IMR-90 (cell line): ENCODE data around the gene RGS12. TPM values are rescaled to one million over a fixed set of nuclear protein-coding genes. Genes with fewer than 3 reads are reported as not detected.

Experiments
- ATAC-seq: fragments of 200-7000 bp; cut with Tn5 transposase; 2 replicates; pipeline ENCODE4 v1.9.1; 2020; ENCODE audit warnings: low read depth, mild to moderate bottlenecking, moderate library complexity
- BruUV-seq: library from RNA; stranded (reverse); fragments of 400-500 nt; replicated peaks from 2 replicates; lab custom pipeline; 2021; lab: Mats Ljungman, UMichigan
- CTCF ChIA-PET: fragments of 300-600 bp; formaldehyde crosslinking; extraction: SDS; loops from one replicate; lab custom pipeline; 2021; ENCODE audit warnings: antibody characterized with exemption; lab: Yijun Ruan, JAX
- POLR2A ChIA-PET: fragments of 300-600 bp; sonication (Branson Sonifier 250); formaldehyde crosslinking; loops from one replicate; lab custom pipeline; 2022; ENCODE audit warnings: antibody characterized with exemption; ENCODE audit not compliant: unreplicated experiment; lab: Charles Lee
- DNase-seq: peaks from one replicate; pipeline ENCODE4 v3.0.0; 2013
- H2AFZ ChIP-seq: replicated peaks from 2 replicates; pipeline ENCODE3; 2013; ENCODE audit warnings: low read length, mild to moderate bottlenecking; ENCODE audit not compliant: poor library complexity
- H2AK5ac ChIP-seq: 2 replicates; pipeline ENCODE4 v1.6.1; 2013; ENCODE audit warnings: low read depth, low read length, inconsistent platforms
- H2AK9ac ChIP-seq: replicated peaks from 2 replicates; pipeline ENCODE3; 2013; ENCODE audit warnings: mild to moderate bottlenecking, low read depth, low read length, moderate library complexity; ENCODE audit not compliant: poor library complexity
- H2BK120ac ChIP-seq: 2 replicates; pipeline ENCODE4 v1.6.1; 2013; ENCODE audit warnings: low read depth, low read length, inconsistent platforms
- H2BK15ac ChIP-seq: 3 replicates; pipeline ENCODE4 v1.6.1; 2013; ENCODE audit warnings: low read depth, low read length, inconsistent platforms
- H2BK20ac ChIP-seq: 2 replicates; pipeline ENCODE4 v1.6.1; 2013; ENCODE audit warnings: low read depth, mild to moderate bottlenecking, inconsistent platforms, low read length, moderate library complexity
- H2BK5ac ChIP-seq: 2 replicates; pipeline ENCODE4 v1.6.1; 2013; ENCODE audit warnings: mild to moderate bottlenecking, low read depth, low read length, inconsistent platforms; ENCODE audit not compliant: poor library complexity, severe bottlenecking
- H3K14ac ChIP-seq: replicated peaks from 2 replicates; pipeline ENCODE4 v1.6.1; 2013; ENCODE audit warnings: low read depth, low read length, inconsistent platforms
- H3K18ac ChIP-seq: 2 replicates; pipeline ENCODE4 v1.6.1; 2013; ENCODE audit warnings: low read depth, low read length, control low read depth
- H3K23ac ChIP-seq: 2 replicates; pipeline ENCODE4 v1.6.1; 2013; ENCODE audit warnings: low read depth, low read length, inconsistent platforms
- H3K27ac ChIP-seq: 2 replicates; pipeline ENCODE4 v1.5.1; 2013; ENCODE audit warnings: mild to moderate bottlenecking, control low read depth, low read length; ENCODE audit not compliant: insufficient read depth
- H3K27me3 ChIP-seq: 2 replicates; pipeline ENCODE4 v1.6.1; 2013; ENCODE audit warnings: low read length; ENCODE audit not compliant: control insufficient read depth, insufficient read depth
- H3K36me3 ChIP-seq: 2 replicates; pipeline ENCODE4 v1.6.1; 2013; ENCODE audit warnings: low read length, mixed read lengths; ENCODE audit not compliant: control insufficient read depth, insufficient read depth
- H3K4ac ChIP-seq: 2 replicates; pipeline ENCODE4 v1.6.1; 2013; ENCODE audit warnings: low read depth, low read length, inconsistent platforms
- H3K4me1 ChIP-seq: 2 replicates; pipeline ENCODE4 v1.6.1; 2013; ENCODE audit warnings: low read length, mixed read lengths; ENCODE audit not compliant: control insufficient read depth, insufficient read depth
- H3K4me2 ChIP-seq: 2 replicates; pipeline ENCODE4 v1.6.1; 2013; ENCODE audit warnings: low read depth, mild to moderate bottlenecking, control low read depth, low read length, moderate library complexity
- H3K4me3 ChIP-seq: 2 replicates; pipeline ENCODE4 v1.5.1; 2013; ENCODE audit warnings: low read depth, mild to moderate bottlenecking, control low read depth, low read length, moderate library complexity; ENCODE audit not compliant: insufficient read depth
- H3K56ac ChIP-seq: 2 replicates; pipeline ENCODE4 v1.6.1; 2013; ENCODE audit warnings: low read length, inconsistent platforms; ENCODE audit not compliant: insufficient read depth; ENCODE audit errors: extremely low read depth
- H3K79me1 ChIP-seq, 2 experiments: 2 replicates each; pipeline ENCODE4 v1.6.1; 2013; ENCODE audit warnings: low read length in 2 of 2, inconsistent platforms in 1 of 2, low read depth in 1 of 2
- H3K9ac ChIP-seq: 2 replicates; pipeline ENCODE4 v1.6.1; 2013; ENCODE audit warnings: low read depth, low read length, control low read depth
- H3K9me1 ChIP-seq: 2 replicates; pipeline ENCODE4 v1.6.1; 2013; ENCODE audit warnings: low read length, inconsistent platforms; ENCODE audit not compliant: insufficient read depth
- H3K9me3 ChIP-seq: 2 replicates; pipeline ENCODE4 v1.6.1; 2013; ENCODE audit warnings: low read length; ENCODE audit not compliant: control insufficient read depth, insufficient read depth
- H4K20me1 ChIP-seq: 2 replicates; pipeline ENCODE4 v1.6.1; 2013; ENCODE audit warnings: low read length, inconsistent platforms; ENCODE audit not compliant: insufficient read depth
- H4K5ac ChIP-seq: 2 replicates; pipeline ENCODE4 v1.6.1; 2013; ENCODE audit warnings: mild to moderate bottlenecking, low read depth, low read length, control low read depth
- H4K8ac ChIP-seq, 2 experiments: 2 replicates each; pipeline ENCODE4 v1.6.1; 2013; ENCODE audit warnings: low read depth in 2 of 2, low read length in 2 of 2, control low read depth in 1 of 2, inconsistent platforms in 1 of 2
- H4K91ac ChIP-seq: 2 replicates; pipeline ENCODE4 v1.6.1; 2013; ENCODE audit warnings: low read depth, low read length, inconsistent platforms; ENCODE audit not compliant: insufficient read depth
- RAD21 ChIP-seq: IDR thresholded peaks from 2 replicates; pipeline ENCODE4 v1.6.1; 2012; ENCODE audit warnings: low read length, improper control_type of control experiment
- USF2 ChIP-seq: fragments of 150-350 bp; IDR thresholded peaks from 2 replicates; pipeline ENCODE4 v1.6.1; 2017; ENCODE audit warnings: mild to moderate bottlenecking, antibody characterized with exemption, low read length, low read depth
- WGBS, 2 experiments: methylation state at CpG; one replicate each; pipeline versions ENCODE4 v1.1.5 to v1.1.7; 2013; ENCODE audit warnings: missing lambda C conversion rate in 2 of 2; ENCODE audit not compliant: insufficient read length in 1 of 2; ENCODE audit errors: extremely low coverage in 2 of 2; 5-methylcytosine and 5-hydroxymethylcytosine counted together
- dilution Hi-C: fragments of 300-500 bp; cut with HindIII; formaldehyde crosslinking; loops from one replicate; pipeline ENCODE4 v1.14.3; 2018; ENCODE audit warnings: low sequenced_read_pairs; ENCODE audit not compliant: unreplicated experiment
- in situ Hi-C: fragments of 300-500 bp; cut with MboI; formaldehyde crosslinking; loops from 3 replicates; pipeline ENCODE4 v1.14.3; 2019; ENCODE audit warnings: low sequenced_read_pairs, inconsistent platforms, mixed read lengths
- intact Hi-C: fragments of 100-400 bp; cut with micrococcal nuclease; formaldehyde crosslinking; loops from 2 replicates; pipeline ENCODE4 v1.10.0; 2022
- polyA plus RNA-seq, 3 experiments: library from polyadenylated mRNA; depleted of rRNA; stranded (reverse); fragments of >200 nt; gene quantifications; 2 replicates each; pipeline ENCODE4 v1.2.3, GENCODE V29; 2012; ENCODE audit warnings: low replicate concordance in 1 of 3
- total RNA-seq: library from RNA; depleted of rRNA; stranded (reverse); fragments of >200 nt; gene quantifications from 2 replicates; pipeline ENCODE4 v1.2.3, GENCODE V29; 2012

The RGS12 gene
- total and polyA plus RNA-seq, 2 of the 4 experiments (the other 2 are of a cell fraction): 11.8 to 12.0 TPM

GRCh38 chr4:3338321-3338838, 45.6 kb downstream of the RGS12 start:
- intact Hi-C loops: no loop called here
- no peak overlapping the region for H2BK15ac ChIP-seq
- POLR2A ChIA-PET: no interaction called here

More at GRCh38 chr4:3338321-3338838, 45.6 kb downstream of the RGS12 start:
- BruUV-seq: no TSS peak
- no peaks in the 10 kb centered on the region for H3K27me3 ChIP-seq
- DNase-seq: no peak
- dilution Hi-C loops (no loop called here), in situ Hi-C loops (no loop called here)
- TF ChIP-seq RAD21 (no peak), USF2 (no peak)
- H3K18ac ChIP-seq: no peak overlapping the region
- H2BK20ac ChIP-seq: no peak overlapping the region
- H2AK5ac ChIP-seq: no peak overlapping the region
- no peak overlapping the region for H3K9ac ChIP-seq
- ATAC-seq: no peak
- peaks cover 16 to 71% of the 10 kb centered on the region in 2 experiments for H3K79me1 ChIP-seq
- no peak overlapping the region for H2AK9ac ChIP-seq
- H2AFZ ChIP-seq: no peak overlapping the region
- no peak overlapping the region for H2BK120ac ChIP-seq
- H3K14ac ChIP-seq: no peak overlapping the region
- no peak overlapping the region for H2BK5ac ChIP-seq
- H4K5ac ChIP-seq: no peak overlapping the region
- no peak overlapping the region for H4K91ac ChIP-seq
- H3K9me1 ChIP-seq: peaks cover 10% of the 10 kb centered on the region
- H3K4me2 ChIP-seq: no peak overlapping the region
- no peak overlapping the region for H3K4ac ChIP-seq
- peaks cover 13% of the 10 kb centered on the region; the same call in 1 of the 2 replicates for H4K20me1 ChIP-seq
- H3K27ac ChIP-seq: no peak overlapping the region
- CTCF ChIA-PET: no interaction called here
- peaks cover 2% of the 10 kb centered on the region; the same call in 1 of the 2 replicates for H3K36me3 ChIP-seq
- no peak overlapping the region for H3K56ac ChIP-seq
- H3K9me3 ChIP-seq: peaks cover 4% of the 10 kb centered on the region
- peaks cover 14% of the 10 kb centered on the region for H3K4me1 ChIP-seq
- no peak overlapping the region for H3K23ac ChIP-seq
- no CpG with 5 or more reads among the region's 13 CpGs for WGBS, 2 experiments
- H3K4me3 ChIP-seq: no peak overlapping the region
- no peak overlapping the region for H4K8ac ChIP-seq
